Kidney (tissue), 14 donors: ENCODE results near the gene KARS1. TPM values are rescaled to one million over a fixed set of nuclear protein-coding genes. Genes with fewer than 3 reads are reported as not detected.
"Not testable (repeated sequence)": the region's sequence is repeated elsewhere in the genome, so short reads cannot be mapped to it uniquely, and the experiment has no call there.

ENCODE experiments used
- DNase-seq, 5 donors: peaks; one replicate each; pipeline ENCODE4 v3.0.0-alpha.2; 2013 to 2020
- FAIRE-seq: peaks from 2 replicates; lab custom pipeline; 2012; peaks lifted over from hg19 to GRCh38; lab: Jason Lieb, UNC
- H3K27ac ChIP-seq, 2 donors: one replicate each; pipeline ENCODE4 v1.7.0; 2013; ENCODE audit warnings: low read depth in 2 of 2, low read length in 2 of 2, inconsistent platforms in 1 of 2
- H3K27me3 ChIP-seq: one replicate; pipeline ENCODE4 v1.7.1; 2013; ENCODE audit warnings: low read length, inconsistent platforms; ENCODE audit not compliant: control insufficient read depth, insufficient read depth
- H3K36me3 ChIP-seq, 3 donors: one replicate each; pipeline versions ENCODE4 v1.7.0 to v1.7.1; 2013; ENCODE audit warnings: low read length in 3 of 3, control low read depth in 1 of 3, inconsistent platforms in 1 of 3; ENCODE audit not compliant: insufficient read depth in 3 of 3, control insufficient read depth in 2 of 3
- H3K4me1 ChIP-seq, 3 donors: one replicate each; pipeline versions ENCODE4 v1.7.0 to v1.7.1; 2013; ENCODE audit warnings: low read length in 3 of 3, inconsistent platforms in 1 of 3, low read depth in 1 of 3; ENCODE audit not compliant: control insufficient read depth in 2 of 3, insufficient read depth in 2 of 3
- H3K4me3 ChIP-seq, 3 donors: one replicate each; pipeline versions ENCODE4 v1.7.0 to v1.8.1; 2013; ENCODE audit warnings: low read length in 3 of 3, control low read depth in 1 of 3, inconsistent platforms in 1 of 3
- H3K9ac ChIP-seq, 3 donors: one replicate each; pipeline versions ENCODE4 v1.7.0 to v1.7.1; 2013; ENCODE audit warnings: low read length in 3 of 3, control low read depth in 1 of 3, inconsistent platforms in 1 of 3
- H3K9me3 ChIP-seq, 3 donors: one replicate each; pipeline versions ENCODE4 v1.7.0 to v1.7.1; 2013; ENCODE audit warnings: low read length in 3 of 3, control low read depth in 1 of 3, inconsistent platforms in 1 of 3; ENCODE audit not compliant: control insufficient read depth in 2 of 3, insufficient read depth in 1 of 3
- CTCF ChIP-seq: IDR thresholded peaks from 3 replicates; pipeline ENCODE4 v1.5.1; 2012; ENCODE audit warnings: mild to moderate bottlenecking, moderate library complexity, borderline replicate concordance; ENCODE audit not compliant: insufficient read depth; ENCODE audit errors: extremely low read depth
- intact Hi-C: fragments of 100-400 bp; cut with DNase I; formaldehyde crosslinking; loops from one replicate; pipeline ENCODE4 v1.11.1; 2022
- polyA plus RNA-seq: library from polyadenylated mRNA; stranded (reverse); fragments of 350-450 nt; fragmentation: Illumina TruSeq; extraction: RNeasy Lipid Tissue Mini Kit (QIAGEN cat#74804); gene quantifications from one replicate; pipeline ENCODE4 v1.2.3, GENCODE V29; 2014; ENCODE audit warnings: low read depth, low replicate concordance; ENCODE audit not compliant: insufficient read depth
- total RNA-seq: library from RNA; stranded (reverse); fragmentation: NEBNext Ultra II Directional; extraction: Animal tissue kit (Norgen Biotek cat#: 25700); gene quantifications from one replicate; pipeline ENCODE4 v1.2.1, GENCODE V29; 2021
- donor health status: control.
- donor health status: control.
- donor health status: control.
- donor health status: control.
- donor health status: control.
- donor health status: DM: yes; HTN: yes; CAD: no.
- donor health status: Normal renal cell carcinoma (clear cell type).

KARS1 gene
- total and polyA plus RNA-seq, 2 donors from 2014 or later, result 97.4 to 104 TPM

- FAIRE-seq, result no peak
- H3K4me3 ChIP-seq, result no peak overlapping the region
Measured at GRCh38 chr16:75599452-75600277, 47.8 kb downstream of the KARS1 start.

GRCh38 chr16:75593825-75594820, 53.3 kb downstream of the KARS1 start:
- no peak for FAIRE-seq
- H3K9ac ChIP-seq, result no peak overlapping the region
- no peak overlapping the region for H3K27ac ChIP-seq

More at GRCh38 chr16:75599452-75600277, 47.8 kb downstream of the KARS1 start:
- Histone ChIP-seq H3K9ac (no peak overlapping the region), H3K9me3 (no peaks in the 10 kb centered on the region), H3K27me3 (no peaks in the 10 kb centered on the region), H3K4me1 (no peaks in the 10 kb centered on the region), H3K27ac (no peak overlapping the region), H3K36me3 (peaks cover 12 to 24% (median 20%) of the 10 kb centered on the region in 3 donors)
- no peak for TF ChIP-seq CTCF
- intact Hi-C loops, result no loop called here
- DNase-seq, result no peak

GRCh38 chr16:75593308-75593707, 54.2 kb downstream of the KARS1 start:
- no peak for FAIRE-seq
- TF ChIP-seq CTCF, result no peak

More at GRCh38 chr16:75593825-75594820, 53.3 kb downstream of the KARS1 start:
- no peaks in the 10 kb centered on the region for H3K9me3 ChIP-seq
- no peaks in the 10 kb centered on the region for H3K4me1 ChIP-seq
- no peaks in the 10 kb centered on the region for H3K27me3 ChIP-seq
- H3K36me3 ChIP-seq, result peaks cover 0 to 5% (median 4%) of the 10 kb centered on the region in 3 donors
- DNase-seq, result no peak
- TF ChIP-seq CTCF, result no peak
- no peak overlapping the region for H3K4me3 ChIP-seq
- intact Hi-C loops, result no loop called here

GRCh38 chr16:75591927-75592326, 55.5 kb downstream of the KARS1 start:
- intact Hi-C loops, H3K27me3 ChIP-seq, H3K4me1 ChIP-seq, H3K9me3 ChIP-seq, H3K36me3 ChIP-seq, H3K9ac ChIP-seq, H3K4me3 ChIP-seq, H3K27ac ChIP-seq, DNase-seq, FAIRE-seq: not testable (repeated sequence)

More at GRCh38 chr16:75593308-75593707, 54.2 kb downstream of the KARS1 start:
- intact Hi-C loops, result no loop called here
- DNase-seq, result no peak
- no peak overlapping the region for H3K9ac ChIP-seq
- H3K4me3 ChIP-seq, result no peak overlapping the region
- H3K36me3 ChIP-seq, result peaks cover 0 to 6% (median 4%) of the 10 kb centered on the region in 3 donors
- no peaks in the 10 kb centered on the region for H3K4me1 ChIP-seq
- H3K9me3 ChIP-seq, result no peaks in the 10 kb centered on the region
- no peaks in the 10 kb centered on the region for H3K27me3 ChIP-seq
- no peak overlapping the region for H3K27ac ChIP-seq
